Heart left ventricle (tissue), 16 donors: ENCODE data around the gene ALG9. TPM values are rescaled to one million over a fixed set of nuclear protein-coding genes. Genes with fewer than 3 reads are reported as not detected.

Experiments used
- ATAC-seq, 4 donors: fragments of 200-7000 bp; cut with Tn5 transposase; one replicate each; pipeline ENCODE4 v1.9.1; 2020 to 2022; ENCODE audit warnings: moderate library complexity in 4 of 4, mild to moderate bottlenecking in 3 of 4, moderate number of reproducible peaks in 1 of 4
- DNase-seq, 5 donors: peaks; one replicate each; pipeline ENCODE4 v3.0.0-alpha.2; 2020
- H3K27ac ChIP-seq, 12 donors: fragments of 200-600 bp; sonication (generic) in 4 of 12; one replicate each; pipeline versions ENCODE4 v1.5.0 to v1.8.0; 2016 to 2022; ENCODE audit warnings: mild to moderate bottlenecking in 2 of 12
- H3K27me3 ChIP-seq, 9 donors: fragments of 200-600 bp; sonication (generic) in 2 of 9; one replicate each; pipeline versions ENCODE4 v1.5.1 to v1.8.0; 2016 to 2022; ENCODE audit warnings: mild to moderate bottlenecking in 3 of 9
- H3K36me3 ChIP-seq, 9 donors: fragments of 200-600 bp; sonication (generic) in 2 of 9; one replicate each; pipeline versions ENCODE4 v1.5.0 to v1.8.0; 2018 to 2022; ENCODE audit warnings: mild to moderate bottlenecking in 2 of 9
- H3K4me1 ChIP-seq, 12 donors: fragments of 200-600 bp; sonication (generic) in 4 of 12; one replicate each; pipeline versions ENCODE4 v1.5.0 to v1.8.0; 2016 to 2022; ENCODE audit warnings: mild to moderate bottlenecking in 3 of 12
- H3K4me3 ChIP-seq, 12 donors: fragments of 200-600 bp; sonication (generic) in 4 of 12; one replicate each; pipeline versions ENCODE4 v1.5.0 to v1.8.0; 2017 to 2022; ENCODE audit warnings: mild to moderate bottlenecking in 9 of 12, moderate library complexity in 4 of 12
- H3K9me3 ChIP-seq, 12 donors: fragments of 200-600 bp; sonication (generic) in 4 of 12; one replicate each; pipeline versions ENCODE4 v1.5.0 to v1.8.0; 2016 to 2022; ENCODE audit warnings: mild to moderate bottlenecking in 1 of 12
- CTCF ChIP-seq, 12 donors: fragments of 200-600 bp; sonication (generic) in 4 of 12; IDR thresholded peaks; one replicate each; pipeline versions ENCODE4 v1.5.0 to v1.8.0; 2018 to 2022; ENCODE audit warnings: antibody characterized with exemption in 12 of 12, mild to moderate bottlenecking in 5 of 12
- POLR2A ChIP-seq, 2 donors: fragments of 450-650 bp; IDR thresholded peaks; one replicate each; pipeline ENCODE4 v1.6.1; 2017; ENCODE audit warnings: antibody characterized with exemption in 2 of 2, mild to moderate bottlenecking in 2 of 2, moderate library complexity in 2 of 2
- WGBS, 4 donors: extraction: QIAGEN DNeasy Blood & Tissue Kit in 2 of 4; methylation state at CpG; one replicate each; pipeline versions ENCODE4 v1.1.5 to v1.1.7; 2013 to 2018; 5-methylcytosine and 5-hydroxymethylcytosine counted together
- intact Hi-C, 10 donors: fragments of 100-400 bp; cut with DNase I; formaldehyde crosslinking; loops; one replicate each; pipeline versions ENCODE4 v1.11.1 to v1.14.2; 2022
- polyA plus RNA-seq, 2 donors: library from polyadenylated mRNA; stranded (reverse); fragments of 200-250 nt; gene quantifications; one replicate each; pipeline ENCODE4 v1.2.3, GENCODE V29; 2013
- total RNA-seq, 9 donors: library from RNA; depleted of rRNA in 2 of 9; stranded (reverse); fragments of >200 nt in 2 of 9; fragmentation: NEBNext Ultra II Directional in 3 of 9; extraction: Animal tissue kit (Norgen Biotek cat#: 25700) in 3 of 9; gene quantifications; one replicate each; pipeline versions ENCODE4 v1.1.0 to v1.2.4, GENCODE V29; 2016 to 2023
- donor health status: ischemic (EF 13 %, LVEDD 7.1; RV severe dilation, severe dysfunction).
- donor health status: healthy with polysubstance abuse.
- donor health status: DM: no; HTN: yes; CAD: no.
- donor health status: DM: no; HTN: no; CAD: no.
- donor health status: ischemic (EF 25% LVEDD 6.9; RV normal size, moderate dysfunction).
- donor health status: ischemic (EF 25% LVEDD 5.7; RV mildly dilated, moderate dysfunction).
- donor health status: healthy.
- donor health status: DM: yes; HTN: yes; CAD: no.
- donor health status: ischemic (EF 35%, LVEDD 5.7; RV mildly dilated, moderate dysfunction).
- donor health status: nonischemic (EF 11% LVEDD 7.7; RV severe dilation, severe dysfunction).
- donor health status: DM: yes; HTN: yes; CAD: no.
- donor health status: PGD.
- donor health status: ischemic (EF 29% LVEDD 5.4; RV normal size, mild dysfunction).
- donor health status: nonischemic (EF 23%, LVEDD 6.1; RV moderate dilation, normal function).

ALG9 gene
- total and polyA plus RNA-seq, 11 donors, result 13.5 to 26.5 (median 17.6) TPM

- Histone ChIP-seq H3K27ac (peak overlapping the region; percentile 66 to 91 (median 84)), H3K27me3 (no peaks in the 10 kb centered on the region), H3K36me3 (peaks cover 0 to 43% (median 41%) of the 10 kb centered on the region in 9 donors), H3K4me3 (peak overlapping the region; percentile 66 to 99 (median 90)), H3K9me3 (no peaks in the 10 kb centered on the region), H3K4me1 (peaks cover 0 to 55% (median 17%) of the 10 kb centered on the region in 12 donors)
- WGBS, 4 donors, result 4 to 8% (median 6%) methylated on average over 21 to 28 of the region's 28 CpGs
- intact Hi-C loops, result loop anchor here in 7 of 10 donors (5.0 to 10.0 kb wide), 3 partner anchors 33 to 163 kb away; partner anchors contain the start of gene SIK2 (in 1 of the 7)
- peak; percentile 12 to 61 (median 49) for ATAC-seq
- DNase-seq, result peak in 1 of 5 donors; percentile 28
- TF ChIP-seq CTCF (IDR thresholded peaks at IDR 0.05) (no peak), POLR2A (IDR thresholded peaks at IDR 0.05) (no peak)
Measured at GRCh38 chr11:111765320-111765983, 105.9 kb downstream of the ALG9 start.

- peaks cover 0 to 52% (median 50%) of the 10 kb centered on the region in 9 donors for H3K36me3 ChIP-seq
- intact Hi-C loops, result loop anchor here in 7 of 10 donors (5.0 to 10.0 kb wide), 3 partner anchors 32 to 162 kb away; partner anchors contain the start of gene SIK2 (in 1 of the 7)
- WGBS, 4 donors, result 49 to 66% (median 65%) methylated on average over 1 of the region's 1 CpG
Measured at GRCh38 chr11:111764621-111765020, 106.8 kb downstream of the ALG9 start.

GRCh38 chr11:111762981-111763643, 108.3 kb downstream of the ALG9 start:
- WGBS, 4 donors, result 81 to 89% (median 84%) methylated on average over 3 of the region's 3 CpGs
- no peaks in the 10 kb centered on the region for H3K27me3 ChIP-seq
- no peak overlapping the region for H3K4me3 ChIP-seq
- H3K9me3 ChIP-seq, result no peaks in the 10 kb centered on the region
- TF ChIP-seq CTCF (IDR thresholded peaks at IDR 0.05), result peak in 3 of 12 donors; percentile 8 to 23 (median 10)
- TF ChIP-seq POLR2A (IDR thresholded peaks at IDR 0.05), result no peak
- DNase-seq (no peak), ATAC-seq (no peak)
- peaks cover 0 to 67% (median 65%) of the 10 kb centered on the region in 9 donors for H3K36me3 ChIP-seq
- no peak overlapping the region for H3K27ac ChIP-seq
- peaks cover 0 to 77% (median 25%) of the 10 kb centered on the region in 12 donors for H3K4me1 ChIP-seq
- intact Hi-C loops, result loop anchor here in 1 of 10 donors (10.0 kb wide), 1 partner anchor 48 kb away; no protein-coding TSS in a partner anchor

More at GRCh38 chr11:111764621-111765020, 106.8 kb downstream of the ALG9 start:
- TF ChIP-seq POLR2A (IDR thresholded peaks at IDR 0.05), result no peak
- Histone ChIP-seq H3K27ac (no peak overlapping the region), H3K4me3 (peak overlapping the region in 8 of 12 donors; percentile 86 to 99 (median 94)), H3K27me3 (no peaks in the 10 kb centered on the region), H3K9me3 (no peaks in the 10 kb centered on the region), H3K4me1 (peaks cover 0 to 63% (median 19%) of the 10 kb centered on the region in 12 donors)
- DNase-seq (no peak), ATAC-seq (no peak)

GRCh38 chr11:111762526-111762925, 108.9 kb downstream of the ALG9 start:
- intact Hi-C loops, result loop anchor here in 1 of 10 donors (10.0 kb wide), 1 partner anchor 48 kb away; no protein-coding TSS in a partner anchor
- Histone ChIP-seq H3K4me1 (peaks cover 0 to 76% (median 25%) of the 10 kb centered on the region in 12 donors), H3K9me3 (no peaks in the 10 kb centered on the region), H3K27me3 (no peaks in the 10 kb centered on the region), H3K36me3 (peaks cover 0 to 73% (median 71%) of the 10 kb centered on the region in 9 donors), H3K4me3 (no peak overlapping the region), H3K27ac (no peak overlapping the region)
- DNase-seq (no peak), ATAC-seq (no peak)
- TF ChIP-seq CTCF (IDR thresholded peaks at IDR 0.05), result no peak
- TF ChIP-seq POLR2A (IDR thresholded peaks at IDR 0.05), result no peak
- 93 to 99% (median 97%) methylated on average over 5 of the region's 5 CpGs for WGBS, 4 donors
